Measurements from ENCODE around the gene APBB2.

The APBB2 gene

DNA sequence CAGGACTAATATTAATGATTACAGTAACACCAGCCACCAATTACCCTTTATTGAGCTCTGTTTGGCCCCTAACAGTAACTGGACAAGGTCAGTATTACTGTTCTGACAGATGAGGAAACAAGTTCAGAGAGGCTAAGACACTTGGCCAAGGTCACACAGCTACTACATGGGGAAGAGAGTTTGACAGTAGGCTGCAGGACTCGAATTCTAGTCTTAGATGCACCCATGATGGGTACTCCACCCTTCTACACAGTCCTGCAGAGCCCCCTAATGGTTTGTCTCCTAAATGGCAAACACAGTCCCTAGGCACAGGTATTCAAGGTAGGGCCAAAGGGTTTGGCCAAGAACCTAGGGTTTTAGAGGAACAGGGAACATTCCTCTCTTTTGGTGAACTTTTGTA is 370.6 kb downstream of the APBB2 start:
- Histone ChIP-seq H3K4me3 (ENCODE audit: low read depth, low read length) (no peak overlapping the region), H3K27me3 (ENCODE audit: control insufficient read depth, insufficient read depth, low read length) (no peaks in the 10 kb centered on the region), H3K9ac (ENCODE audit: low read depth, low read length) (no peak overlapping the region), H3K36me3 (ENCODE audit: control insufficient read depth, insufficient read depth, low read length) (no peaks in the 10 kb centered on the region), H3K4me1 (ENCODE audit: control insufficient read depth, insufficient read depth, low read length) (peaks cover 9% of the 10 kb centered on the region), H3K9me3 (ENCODE audit: control insufficient read depth, insufficient read depth, low read length) (no peaks in the 10 kb centered on the region)

DNA sequence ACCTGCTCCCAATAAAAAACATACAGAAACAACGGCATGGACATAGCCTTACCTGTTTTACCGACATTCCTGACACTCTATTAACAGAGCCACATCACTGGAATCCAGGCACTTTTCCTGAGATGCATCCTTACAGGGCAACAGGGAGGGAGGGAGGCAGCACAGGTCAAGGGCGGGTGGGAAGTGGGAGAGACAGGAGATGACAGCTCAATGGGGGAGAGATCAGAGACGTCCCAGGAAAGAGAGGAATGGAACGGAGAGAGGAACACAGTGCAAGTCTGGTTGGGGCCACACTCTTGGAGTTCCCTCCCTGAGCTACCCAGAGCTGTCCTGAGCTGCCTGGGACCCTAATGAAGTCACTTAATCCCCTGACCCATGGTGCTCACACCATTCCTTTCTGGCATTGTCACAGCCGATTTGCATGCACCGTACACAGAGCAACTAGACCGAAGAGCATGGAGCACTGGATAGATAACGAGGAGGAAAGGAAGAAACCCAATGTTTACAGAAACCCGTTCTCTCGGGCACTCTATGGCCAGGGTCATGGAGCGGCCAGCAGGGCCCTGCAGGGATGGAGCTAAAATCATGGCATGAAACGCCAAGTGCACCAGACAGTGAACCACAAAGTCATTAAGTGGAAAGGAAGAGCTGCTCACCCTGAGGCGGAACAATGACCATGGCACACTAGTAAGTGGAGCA is 371.5 kb downstream of the APBB2 start:
- Histone ChIP-seq H3K36me3 (ENCODE audit: control insufficient read depth, insufficient read depth, low read length) (no peaks in the 10 kb centered on the region), H3K9me3 (ENCODE audit: control insufficient read depth, insufficient read depth, low read length) (no peaks in the 10 kb centered on the region), H3K27me3 (ENCODE audit: control insufficient read depth, insufficient read depth, low read length) (no peaks in the 10 kb centered on the region), H3K4me3 (ENCODE audit: low read depth, low read length) (no peak overlapping the region), H3K9ac (ENCODE audit: low read depth, low read length) (no peak overlapping the region), H3K4me1 (ENCODE audit: control insufficient read depth, insufficient read depth, low read length) (peaks cover 7% of the 10 kb centered on the region)

DNA sequence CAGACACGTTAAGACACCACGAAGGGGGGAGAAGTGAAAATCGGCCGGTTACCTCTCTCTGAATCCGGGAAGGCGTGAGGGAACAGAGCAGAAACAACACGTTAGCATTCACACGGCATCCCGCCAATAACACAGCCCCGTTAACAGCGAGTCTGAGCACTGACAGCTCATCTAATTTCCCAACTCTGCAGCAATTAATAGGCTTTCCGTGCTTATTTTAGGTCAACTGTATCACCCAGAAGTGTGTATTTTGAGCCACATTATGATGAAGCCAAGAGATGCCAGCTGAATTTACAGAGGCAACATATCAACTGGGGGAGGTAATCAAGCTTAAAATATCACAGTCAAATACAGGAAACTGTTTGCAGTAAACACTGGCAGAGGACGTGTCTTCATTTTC is 372.0 kb downstream of the APBB2 start:
- H3K4me1 ChIP-seq (ENCODE audit: control insufficient read depth, insufficient read depth, low read length): peaks cover 7% of the 10 kb centered on the region
- H3K9ac ChIP-seq (ENCODE audit: low read depth, low read length): no peak overlapping the region
- no peaks in the 10 kb centered on the region for H3K36me3 ChIP-seq (ENCODE audit: control insufficient read depth, insufficient read depth, low read length)
- H3K27me3 ChIP-seq (ENCODE audit: control insufficient read depth, insufficient read depth, low read length): no peaks in the 10 kb centered on the region
- H3K9me3 ChIP-seq (ENCODE audit: control insufficient read depth, insufficient read depth, low read length): no peaks in the 10 kb centered on the region
- H3K4me3 ChIP-seq (ENCODE audit: low read depth, low read length): no peak overlapping the region

DNA sequence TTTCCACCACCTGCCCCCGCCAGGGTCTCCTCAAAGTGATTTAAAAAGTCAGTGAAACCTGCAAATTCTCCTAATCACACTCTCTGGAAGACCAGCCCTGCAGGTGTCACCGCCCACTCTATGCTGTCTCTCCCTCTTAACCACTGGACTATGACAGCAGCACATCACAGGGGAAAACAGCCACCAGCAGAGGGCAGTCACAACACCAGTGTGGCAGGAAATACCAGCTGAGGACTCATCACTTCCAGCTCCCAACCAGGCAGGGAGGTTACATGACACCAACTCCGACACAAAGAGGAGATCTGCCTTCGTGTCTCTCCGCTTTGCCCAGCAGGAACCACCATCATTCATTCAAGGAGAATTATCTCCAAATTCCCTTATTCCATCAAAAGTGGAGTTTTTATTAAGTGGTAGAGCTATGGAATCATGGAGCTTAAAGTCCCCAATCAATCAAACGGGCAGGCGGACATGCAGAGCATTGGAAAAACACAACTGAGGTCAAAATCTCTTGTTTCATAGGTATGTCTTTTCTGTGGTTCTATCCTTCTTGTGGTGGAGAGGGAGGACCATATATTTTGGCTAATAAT is 373.3 kb downstream of the APBB2 start:
- no peaks in the 10 kb centered on the region for H3K27me3 ChIP-seq (ENCODE audit: control insufficient read depth, insufficient read depth, low read length)
- no peak overlapping the region for H3K4me3 ChIP-seq (ENCODE audit: low read depth, low read length)
- no peak overlapping the region for H3K9ac ChIP-seq (ENCODE audit: low read depth, low read length)
- no peaks in the 10 kb centered on the region for H3K9me3 ChIP-seq (ENCODE audit: control insufficient read depth, insufficient read depth, low read length)
- no peaks in the 10 kb centered on the region for H3K36me3 ChIP-seq (ENCODE audit: control insufficient read depth, insufficient read depth, low read length)
- peaks cover 3% of the 10 kb centered on the region for H3K4me1 ChIP-seq (ENCODE audit: control insufficient read depth, insufficient read depth, low read length)

DNA sequence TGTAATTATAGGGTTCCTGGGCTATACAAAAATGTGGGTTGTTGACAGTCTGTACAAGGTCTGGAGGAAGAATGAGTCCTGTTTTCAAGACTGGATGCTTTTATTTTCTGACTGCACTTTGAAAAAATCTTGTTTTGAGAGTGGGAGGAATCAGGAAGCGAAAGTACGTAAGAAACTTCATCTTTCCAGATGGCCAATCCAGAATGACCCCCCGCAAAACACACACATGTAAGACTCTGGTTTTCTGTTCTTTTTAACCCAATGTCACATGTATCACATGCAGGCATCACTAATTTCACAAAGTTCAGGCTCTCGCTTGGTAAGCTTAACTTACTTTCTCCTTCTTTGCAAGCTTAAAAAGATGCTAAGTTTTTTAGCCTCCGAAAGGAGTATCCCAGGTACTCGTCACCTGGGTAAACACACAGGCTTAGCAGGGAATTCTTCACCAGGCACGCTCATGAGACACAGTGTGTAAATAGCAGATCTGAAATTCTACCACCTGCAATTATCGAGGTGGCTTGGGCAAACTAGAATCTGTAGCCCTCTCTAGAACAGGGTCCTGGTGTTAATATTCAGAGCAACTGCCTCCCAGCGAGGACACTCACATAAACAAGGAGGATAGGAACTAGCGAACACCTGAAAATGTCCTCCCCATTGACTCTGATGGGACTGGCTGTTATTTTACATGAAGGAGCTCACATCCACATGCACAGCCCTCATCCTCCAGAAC is 373.9 kb downstream of the APBB2 start:
- Histone ChIP-seq H3K27me3 (ENCODE audit: control insufficient read depth, insufficient read depth, low read length) (no peaks in the 10 kb centered on the region), H3K9ac (ENCODE audit: low read depth, low read length) (no peak overlapping the region), H3K36me3 (ENCODE audit: control insufficient read depth, insufficient read depth, low read length) (no peaks in the 10 kb centered on the region), H3K4me1 (ENCODE audit: control insufficient read depth, insufficient read depth, low read length) (peaks cover 3% of the 10 kb centered on the region), H3K4me3 (ENCODE audit: low read depth, low read length) (no peak overlapping the region), H3K9me3 (ENCODE audit: control insufficient read depth, insufficient read depth, low read length) (no peaks in the 10 kb centered on the region)

DNA sequence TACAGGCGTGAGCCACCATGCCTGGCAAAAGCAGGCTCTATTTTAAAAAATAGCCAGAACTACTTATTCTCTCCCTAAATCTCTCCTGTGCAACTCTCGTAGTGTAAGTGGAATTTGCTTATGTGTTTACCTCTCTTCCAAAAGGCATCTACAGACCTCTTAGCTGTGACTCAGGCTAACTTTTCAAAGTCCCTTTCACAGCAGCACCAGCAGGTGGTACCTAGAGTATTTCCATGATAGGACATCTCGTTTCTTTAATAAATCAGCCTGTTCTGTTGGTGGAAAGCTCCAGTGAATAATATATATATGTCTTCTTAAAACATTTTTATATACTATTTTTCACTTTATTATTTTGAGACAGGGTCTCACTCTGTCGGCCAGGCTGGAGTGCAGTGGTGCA is 375.6 kb downstream of the APBB2 start:
- Histone ChIP-seq H3K9ac (ENCODE audit: low read depth, low read length) (no peak overlapping the region), H3K4me3 (ENCODE audit: low read depth, low read length) (no peak overlapping the region), H3K36me3 (ENCODE audit: control insufficient read depth, insufficient read depth, low read length) (no peaks in the 10 kb centered on the region), H3K27me3 (ENCODE audit: control insufficient read depth, insufficient read depth, low read length) (no peaks in the 10 kb centered on the region), H3K9me3 (ENCODE audit: control insufficient read depth, insufficient read depth, low read length) (no peaks in the 10 kb centered on the region), H3K4me1 (ENCODE audit: control insufficient read depth, insufficient read depth, low read length) (peaks cover 3% of the 10 kb centered on the region)

DNA sequence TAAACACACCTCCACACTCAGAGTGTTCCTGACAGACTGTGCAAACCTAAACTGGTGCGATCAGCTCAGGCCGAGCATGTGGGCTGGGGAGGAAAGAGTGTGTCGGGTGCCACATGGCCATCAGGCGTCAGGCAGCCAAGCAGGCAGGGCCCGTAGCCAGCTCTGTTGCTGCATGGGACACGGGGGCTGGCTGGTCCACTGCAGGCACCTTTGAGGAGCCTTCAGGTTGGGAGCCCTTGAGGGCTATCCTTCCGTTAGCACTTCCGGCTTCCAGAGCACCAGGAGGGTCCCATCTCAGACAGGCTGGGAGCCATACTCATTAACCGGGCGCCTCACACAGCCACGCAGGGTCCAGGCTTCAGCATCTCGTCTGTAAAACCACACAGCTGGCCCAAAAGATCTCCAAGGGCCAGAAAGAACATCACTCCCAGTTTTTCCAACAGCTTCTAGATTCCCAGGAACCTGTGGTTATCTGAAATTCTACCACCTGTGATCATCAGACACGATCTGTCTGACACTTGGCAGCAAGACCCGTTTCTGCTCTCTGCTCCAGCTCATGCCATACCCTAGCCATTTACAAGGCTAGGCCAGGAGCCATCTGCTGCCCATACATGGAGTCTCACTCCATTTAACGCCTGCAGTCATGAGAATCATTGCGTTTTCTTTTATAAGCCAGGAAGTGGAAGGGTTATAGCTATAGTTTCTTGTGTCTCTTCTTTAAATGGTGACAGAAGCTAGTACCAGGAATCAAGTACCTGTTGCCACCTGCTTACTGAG is 377.1 kb downstream of the APBB2 start:
- H3K4me1 ChIP-seq (ENCODE audit: control insufficient read depth, insufficient read depth, low read length): peaks cover 3% of the 10 kb centered on the region
- H3K9ac ChIP-seq (ENCODE audit: low read depth, low read length): no peak overlapping the region
- H3K36me3 ChIP-seq (ENCODE audit: control insufficient read depth, insufficient read depth, low read length): no peaks in the 10 kb centered on the region
- H3K9me3 ChIP-seq (ENCODE audit: control insufficient read depth, insufficient read depth, low read length): no peaks in the 10 kb centered on the region
- no peaks in the 10 kb centered on the region for H3K27me3 ChIP-seq (ENCODE audit: control insufficient read depth, insufficient read depth, low read length)
- H3K4me3 ChIP-seq (ENCODE audit: low read depth, low read length): no peak overlapping the region

DNA sequence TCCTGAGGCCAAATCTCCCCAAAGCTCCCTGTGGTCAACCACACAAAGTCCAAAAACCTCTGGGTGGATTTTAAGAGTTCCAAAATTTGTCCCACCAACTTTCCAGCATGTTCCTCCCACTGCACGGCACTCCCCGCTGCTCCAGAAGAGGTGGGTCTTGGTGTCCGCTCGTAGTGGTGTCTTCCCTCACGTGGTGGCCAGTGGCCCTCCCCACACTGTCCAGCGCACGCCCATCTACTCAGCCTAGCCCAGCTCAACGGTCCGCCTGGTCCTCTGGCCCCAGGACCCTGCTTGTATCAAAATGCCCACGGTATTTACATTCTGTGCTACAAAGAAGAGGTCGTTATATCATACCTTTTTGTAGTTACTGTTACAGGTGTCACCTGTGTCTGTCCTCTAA is 381.1 kb downstream of the APBB2 start:
- H3K27me3 ChIP-seq (ENCODE audit: control insufficient read depth, insufficient read depth, low read length): no peaks in the 10 kb centered on the region
- H3K9ac ChIP-seq (ENCODE audit: low read depth, low read length): no peak overlapping the region
- peaks cover 10% of the 10 kb centered on the region for H3K36me3 ChIP-seq (ENCODE audit: control insufficient read depth, insufficient read depth, low read length)
- no peaks in the 10 kb centered on the region for H3K4me1 ChIP-seq (ENCODE audit: control insufficient read depth, insufficient read depth, low read length)
- no peak overlapping the region for H3K4me3 ChIP-seq (ENCODE audit: low read depth, low read length)
- no peaks in the 10 kb centered on the region for H3K9me3 ChIP-seq (ENCODE audit: control insufficient read depth, insufficient read depth, low read length)

DNA sequence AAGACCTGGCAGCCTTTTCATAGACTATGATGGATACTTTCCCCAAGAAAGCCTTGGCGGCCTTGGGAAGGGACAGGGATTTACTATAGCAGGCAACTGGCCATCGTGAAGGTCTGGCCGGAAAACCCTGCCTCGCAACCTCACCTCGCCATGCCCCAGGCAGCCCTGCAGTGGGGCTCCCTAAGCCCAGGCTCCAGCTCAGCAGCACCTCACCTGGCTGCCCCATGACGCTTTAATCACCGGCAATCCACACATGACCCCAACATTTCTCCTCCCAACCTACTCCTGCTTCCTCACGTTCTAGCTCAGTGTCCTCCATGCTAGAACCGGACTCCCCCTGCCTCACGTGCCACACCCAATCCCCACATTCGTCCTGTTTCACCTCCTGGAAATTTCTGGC is 382.2 kb downstream of the APBB2 start:
- Histone ChIP-seq H3K9me3 (ENCODE audit: control insufficient read depth, insufficient read depth, low read length) (no peaks in the 10 kb centered on the region), H3K9ac (ENCODE audit: low read depth, low read length) (no peak overlapping the region), H3K36me3 (ENCODE audit: control insufficient read depth, insufficient read depth, low read length) (peaks cover 13% of the 10 kb centered on the region), H3K27me3 (ENCODE audit: control insufficient read depth, insufficient read depth, low read length) (no peaks in the 10 kb centered on the region), H3K4me1 (ENCODE audit: control insufficient read depth, insufficient read depth, low read length) (no peaks in the 10 kb centered on the region), H3K4me3 (ENCODE audit: low read depth, low read length) (no peak overlapping the region)

DNA sequence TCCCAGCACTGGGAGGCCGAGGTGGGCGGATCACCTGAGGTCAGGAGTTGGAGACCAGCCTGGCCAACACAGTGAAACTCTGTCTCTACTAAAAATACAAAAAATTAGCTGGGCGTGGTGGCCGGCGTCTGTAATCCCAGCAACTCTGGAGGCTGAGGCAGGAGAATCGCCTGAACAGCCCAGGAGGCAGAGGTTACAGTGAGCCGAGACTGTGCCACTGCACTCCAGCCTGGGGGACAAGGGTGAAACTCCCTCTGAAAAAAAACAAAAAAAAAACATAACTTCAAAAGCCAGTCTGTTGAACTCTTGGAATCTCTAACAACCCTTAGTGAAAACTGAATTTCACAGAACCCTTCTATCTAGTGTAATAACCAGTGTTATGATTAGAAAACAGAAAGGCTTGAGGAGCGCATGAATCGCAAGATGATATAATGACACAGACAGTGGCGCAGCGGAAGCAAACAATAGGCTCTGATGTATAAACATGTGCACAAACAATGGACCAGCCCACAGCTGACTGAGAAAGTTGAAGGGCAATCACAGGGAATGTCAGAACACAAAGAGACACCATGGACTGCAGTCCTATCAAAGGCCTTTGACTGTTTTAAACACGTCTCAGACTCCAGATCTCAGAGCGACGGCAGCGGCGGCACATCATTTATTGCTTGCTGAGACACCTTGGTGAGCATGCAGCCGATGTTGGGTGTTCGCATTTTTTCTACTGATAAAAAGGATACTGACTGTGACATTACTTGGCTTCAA is 383.0 kb downstream of the APBB2 start:
- Histone ChIP-seq H3K4me1 (ENCODE audit: control insufficient read depth, insufficient read depth, low read length) (no peaks in the 10 kb centered on the region), H3K9ac (ENCODE audit: low read depth, low read length) (no peak overlapping the region), H3K27me3 (ENCODE audit: control insufficient read depth, insufficient read depth, low read length) (no peaks in the 10 kb centered on the region), H3K36me3 (ENCODE audit: control insufficient read depth, insufficient read depth, low read length) (peaks cover 13% of the 10 kb centered on the region), H3K9me3 (ENCODE audit: control insufficient read depth, insufficient read depth, low read length) (no peaks in the 10 kb centered on the region), H3K4me3 (ENCODE audit: low read depth, low read length) (no peak overlapping the region)

DNA sequence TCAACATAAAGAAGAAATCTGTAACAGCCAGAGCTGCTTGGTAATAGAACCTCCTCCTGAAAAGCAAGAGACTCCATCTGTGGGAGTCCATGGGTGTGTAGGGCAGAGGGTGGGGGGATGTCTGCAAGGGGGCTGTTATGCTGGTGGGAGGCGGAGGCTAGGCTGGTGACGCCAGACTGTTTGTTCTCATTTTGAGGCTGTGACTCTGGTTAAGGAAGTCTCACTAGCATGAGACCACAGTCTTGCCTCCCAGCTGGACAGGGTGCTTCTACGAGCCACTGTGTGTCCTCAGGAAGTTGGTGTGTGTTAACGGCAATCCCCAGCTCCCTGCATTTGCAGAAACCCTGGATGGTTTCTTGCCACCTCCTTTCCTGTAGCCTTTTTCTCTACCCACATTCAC is 384.8 kb downstream of the APBB2 start:
- Histone ChIP-seq H3K36me3 (ENCODE audit: control insufficient read depth, insufficient read depth, low read length) (peaks cover 18% of the 10 kb centered on the region), H3K9me3 (ENCODE audit: control insufficient read depth, insufficient read depth, low read length) (no peaks in the 10 kb centered on the region), H3K4me3 (ENCODE audit: low read depth, low read length) (no peak overlapping the region), H3K27me3 (ENCODE audit: control insufficient read depth, insufficient read depth, low read length) (no peaks in the 10 kb centered on the region), H3K4me1 (ENCODE audit: control insufficient read depth, insufficient read depth, low read length) (no peaks in the 10 kb centered on the region), H3K9ac (ENCODE audit: low read depth, low read length) (no peak overlapping the region)
